ENCODE results near the gene C16orf78. TPM values are rescaled to one million over a fixed set of nuclear protein-coding genes. Genes with fewer than 3 reads are reported as not detected.

The C16orf78 gene
- total and polyA plus RNA-seq, 8 donors = 0.16 to 0.20 TPM; not detected in 6

- H3K27me3 ChIP-seq = no peaks in the 10 kb centered on the region
- ATAC-seq (no peak), DNase-seq (no peak)
- H3K4me3 ChIP-seq = no peak overlapping the region
- intact Hi-C loops (cut with DNase I) = no loop called here
- no peaks in the 10 kb centered on the region for H3K4me1 ChIP-seq
- no peaks in the 10 kb centered on the region for H3K9me3 ChIP-seq
- no peaks in the 10 kb centered on the region for H3K36me3 ChIP-seq
- TF ChIP-seq CTCF (IDR thresholded peaks at IDR 0.05) = no peak
- H3K27ac ChIP-seq = no peak overlapping the region
Observed at GRCh38 chr16:49416001-49416675, 42.5 kb downstream of the C16orf78 start.

GRCh38 chr16:49417354-49417753 lies 43.8 kb downstream of the C16orf78 start:
- DNase-seq (no peak), ATAC-seq (no peak)
- H3K4me3 ChIP-seq = no peak overlapping the region
- H3K27me3 ChIP-seq = no peaks in the 10 kb centered on the region
- TF ChIP-seq CTCF (IDR thresholded peaks at IDR 0.05) = no peak
- H3K36me3 ChIP-seq = no peaks in the 10 kb centered on the region
- intact Hi-C loops (cut with DNase I) = no loop called here
- H3K4me1 ChIP-seq = no peaks in the 10 kb centered on the region
- no peak overlapping the region for H3K27ac ChIP-seq
- no peaks in the 10 kb centered on the region for H3K9me3 ChIP-seq

- H3K9me3 ChIP-seq = no peaks in the 10 kb centered on the region
- H3K4me3 ChIP-seq = no peak overlapping the region
- ATAC-seq (no peak), DNase-seq (no peak)
- intact Hi-C loops (cut with DNase I) = no loop called here
- no peaks in the 10 kb centered on the region for H3K4me1 ChIP-seq
- no peak overlapping the region for H3K27ac ChIP-seq
- TF ChIP-seq CTCF (IDR thresholded peaks at IDR 0.05) = no peak
- no peaks in the 10 kb centered on the region for H3K27me3 ChIP-seq
- no peaks in the 10 kb centered on the region for H3K36me3 ChIP-seq
Observed at GRCh38 chr16:49419006-49419405, 45.4 kb downstream of the C16orf78 start.

GRCh38 chr16:49419862-49420261 lies 46.3 kb downstream of the C16orf78 start:
- intact Hi-C loops (cut with DNase I) = no loop called here
- DNase-seq (no peak), ATAC-seq (no peak)
- no peaks in the 10 kb centered on the region for H3K36me3 ChIP-seq
- no peaks in the 10 kb centered on the region for H3K9me3 ChIP-seq
- H3K4me1 ChIP-seq = no peaks in the 10 kb centered on the region
- H3K4me3 ChIP-seq = no peak overlapping the region
- TF ChIP-seq CTCF (IDR thresholded peaks at IDR 0.05) = no peak
- no peaks in the 10 kb centered on the region for H3K27me3 ChIP-seq
- H3K27ac ChIP-seq = no peak overlapping the region

- no peak for ATAC-seq
- intact Hi-C loops (cut with DNase I) = no loop called here
- no peaks in the 10 kb centered on the region for H3K27me3 ChIP-seq
- no peaks in the 10 kb centered on the region for H3K9me3 ChIP-seq
- DNase-seq = no peak
- H3K4me1 ChIP-seq = no peaks in the 10 kb centered on the region
- H3K4me3 ChIP-seq = no peak overlapping the region
- H3K36me3 ChIP-seq = no peaks in the 10 kb centered on the region
- no peak overlapping the region for H3K27ac ChIP-seq
- TF ChIP-seq CTCF (IDR thresholded peaks at IDR 0.05) = no peak
Observed at GRCh38 chr16:49422896-49423295, 49.3 kb downstream of the C16orf78 start.
